K562 (cell line): ENCODE measurements around the gene PALLD. TPM values are rescaled to one million over a fixed set of nuclear protein-coding genes. Genes with fewer than 3 reads are reported as not detected.

Experiments
- ATAC-seq: fragments of 200-7000 bp; cut with Tn5 transposase; 3 replicates; pipeline ENCODE4 v1.9.1; 2020; ENCODE audit warnings: moderate library complexity
- BruUV-seq: library from RNA; stranded (reverse); fragments of 400-500 nt; replicated peaks from 2 replicates; lab custom pipeline; 2021; lab: Mats Ljungman, UMichigan
- CTCF ChIA-PET: fragments of 300-600 bp; formaldehyde crosslinking; extraction: SDS; loops from one replicate; lab custom pipeline; 2021; ENCODE audit warnings: low intra/inter-chr PET ratio; lab: Yijun Ruan, JAX
- POLR2A ChIA-PET: fragments of 300-600, 350-650 bp; sonication (Branson Sonifier 250); formaldehyde crosslinking; extraction: SDS; loops from one replicate; lab custom pipeline; 2021; ENCODE audit warnings: antibody characterized with exemption, inconsistent platforms; lab: Yijun Ruan, JAX
- DNase-seq, 4 experiments: peaks; one replicate each; pipeline versions ENCODE4 v3.0.0 to v3.0.0-alpha.2; 2011 to 2018; ENCODE audit warnings: low spot score in 3 of 4, mixed read lengths in 3 of 4; ENCODE audit errors: extremely low read depth in 1 of 4
- FAIRE-seq: peaks from 2 replicates; lab custom pipeline; 2011; peaks lifted over from hg19 to GRCh38; lab: Jason Lieb, UNC
- H2AFZ ChIP-seq: 2 replicates; pipeline ENCODE4 v1.6.0; 2011; ENCODE audit warnings: low read depth, low read length, control low read depth, inconsistent platforms
- H3K27ac ChIP-seq: fragments of 200-600 bp; 3 replicates; pipeline ENCODE4 v1.8.0; 2011; ENCODE audit warnings: low read depth, mild to moderate bottlenecking, control low read depth, inconsistent platforms, low read length, moderate library complexity, mixed read lengths; ENCODE audit errors: extremely low read depth
- H3K27me3 ChIP-seq, 2 experiments: fragments of 300-600 bp in 1 of 2; 2 replicates in 1 of 2; 3 replicates in 1 of 2; pipeline versions ENCODE4 v1.6.0 to v1.8.0; 2011; ENCODE audit warnings: inconsistent platforms in 2 of 2, low read length in 2 of 2, mild to moderate bottlenecking in 1 of 2, mixed read lengths in 1 of 2, moderate library complexity in 1 of 2; ENCODE audit not compliant: control insufficient read depth in 2 of 2, insufficient read depth in 2 of 2
- H3K36me3 ChIP-seq: fragments of 300-600 bp; 3 replicates; pipeline ENCODE4 v1.8.0; 2011; ENCODE audit warnings: mild to moderate bottlenecking, low read length, inconsistent platforms; ENCODE audit not compliant: control insufficient read depth, insufficient read depth
- H3K4me1 ChIP-seq, 2 experiments: fragments of 200-600 bp in 1 of 2; replicated peaks in 1 of 2; 2 replicates in 1 of 2; 3 replicates in 1 of 2; pipeline versions ENCODE4 v1.5.1 to v1.8.0; 2011; ENCODE audit warnings: inconsistent platforms in 2 of 2, low read length in 2 of 2, mild to moderate bottlenecking in 1 of 2, mixed read lengths in 1 of 2, moderate library complexity in 1 of 2; ENCODE audit not compliant: control insufficient read depth in 2 of 2, insufficient read depth in 2 of 2
- H3K4me2 ChIP-seq: 2 replicates; pipeline ENCODE4 v1.6.1; 2011; ENCODE audit warnings: low read length, control low read depth, inconsistent platforms, mixed read lengths; ENCODE audit not compliant: insufficient read depth
- H3K4me3 ChIP-seq: fragments of 200-600 bp; sonication (generic), shearing (Covaris generic); 2 replicates; pipeline ENCODE4 v1.5.1; 2016; ENCODE audit warnings: control low read depth, inconsistent platforms
- H3K79me2 ChIP-seq: fragments of 200-600 bp; 3 replicates; pipeline ENCODE4 v1.8.0; 2011; ENCODE audit warnings: low read length, inconsistent platforms; ENCODE audit not compliant: control insufficient read depth, insufficient read depth
- H3K9ac ChIP-seq, 2 experiments: 2 replicates each; pipeline versions ENCODE4 v1.6.0 to v1.6.1; 2011; ENCODE audit warnings: low read depth in 2 of 2, low read length in 2 of 2, control low read depth in 1 of 2, inconsistent platforms in 1 of 2, mild to moderate bottlenecking in 1 of 2, mixed read lengths in 1 of 2; ENCODE audit not compliant: insufficient read depth in 1 of 2
- H3K9me1 ChIP-seq: one replicate; pipeline ENCODE4 v1.6.0; 2011; ENCODE audit warnings: inconsistent platforms, mild to moderate bottlenecking, low read length, moderate library complexity; ENCODE audit not compliant: control insufficient read depth, insufficient read depth
- H3K9me3 ChIP-seq: replicated peaks from 2 replicates; pipeline ENCODE4 v1.5.1; 2011; ENCODE audit warnings: low read depth, low read length, inconsistent platforms; ENCODE audit not compliant: control insufficient read depth, insufficient read depth
- H4K20me1 ChIP-seq: replicated peaks from 2 replicates; pipeline ENCODE4 v1.6.1; 2011; ENCODE audit warnings: low read length, inconsistent platforms, mixed read lengths; ENCODE audit not compliant: control insufficient read depth, insufficient read depth
- CEBPG ChIP-seq, 3 experiments: fragments of 200-800 bp in 1 of 3; sonication (Bioruptor generic) in 1 of 3; sonication (generic) in 1 of 3; formaldehyde crosslinking in 1 of 3; IDR thresholded peaks in 2 of 3; conservative IDR thresholded peaks in 1 of 3; 2 replicates each; pipeline versions ENCODE4 v1.6.1 to v1.8.0; 2016 to 2022; ENCODE audit warnings: missing compliant biosample characterization in 2 of 3, missing genetic modification characterization in 2 of 3, mild to moderate bottlenecking in 1 of 3, missing genetic modification reagents in 1 of 3
- EGR1 ChIP-seq: fragments of 450-650 bp; conservative IDR thresholded peaks from 2 replicates; pipeline ENCODE4 v1.6.1; 2017; ENCODE audit warnings: mild to moderate bottlenecking
- GATAD2A ChIP-seq: fragments of 450-650 bp; IDR thresholded peaks from 2 replicates; pipeline ENCODE4 v1.6.1; 2017
- HDAC2 ChIP-seq: fragments of 450-650 bp; IDR thresholded peaks from 2 replicates; pipeline ENCODE4 v1.6.1; 2016; ENCODE audit warnings: mild to moderate bottlenecking
- HEY1 ChIP-seq: fragments of 250-450 bp; sonication (Bioruptor Pico); IDR thresholded peaks from 2 replicates; pipeline ENCODE4 v1.5.0; 2020; ENCODE audit warnings: mild to moderate bottlenecking, moderate library complexity, borderline replicate concordance
- IFI16 ChIP-seq: fragments of 250-450 bp; sonication (Bioruptor Pico); IDR thresholded peaks from 2 replicates; pipeline ENCODE4 v2.1.2; 2022; ENCODE audit warnings: mild to moderate bottlenecking, inconsistent platforms
- KDM1A ChIP-seq, 2 experiments: fragments of 450-650 bp; IDR thresholded peaks; 2 replicates each; pipeline ENCODE4 v1.6.1; 2016; ENCODE audit warnings: mild to moderate bottlenecking in 2 of 2
- WGBS: fragments of 100-300 bp; shearing (Covaris generic); methylation state at CpG from one replicate; pipeline ENCODE4 v1.1.6; 2016; ENCODE audit warnings: low coverage, mixed read lengths; ENCODE audit not compliant: insufficient coverage; ENCODE audit errors: missing lambda C conversion rate; 5-methylcytosine and 5-hydroxymethylcytosine counted together
- in situ Hi-C: fragments of 300-500 bp; cut with MboI; formaldehyde crosslinking; loops from 4 replicates; pipeline ENCODE4 v1.15.0; 2018; ENCODE audit warnings: inconsistent platforms, mixed read lengths
- intact Hi-C: fragments of 100-400 bp; cut with micrococcal nuclease; formaldehyde crosslinking; loops from 2 replicates; pipeline ENCODE4 v1.14.2; 2022
- polyA plus RNA-seq, 8 experiments: library from polyadenylated mRNA; depleted of rRNA in 4 of 8; stranded (reverse) in 5 of 8; unstranded in 3 of 8; fragments of >200 nt; fragmentation: Nextera tagmentation in 2 of 8; fragmentation: Illumina TruSeq in 1 of 8; extraction: Ambion mirVana in 2 of 8; extraction: Trizol in 1 of 8; gene quantifications; 2 replicates each; pipeline versions ENCODE4 v1.2.1 to v1.2.3, GENCODE V29; 2011 to 2014; ENCODE audit warnings: inconsistent platforms in 1 of 8, missing spikeins in 1 of 8
- total RNA-seq, 7 experiments: library from RNA; depleted of rRNA in 6 of 7; stranded (reverse); fragments of >200 nt in 6 of 7; fragmentation: Illumina TruSeq in 2 of 7; extraction: Trizol in 2 of 7; gene quantifications; 2 replicates each; pipeline versions ENCODE4 v1.2.1 to v1.2.3, GENCODE V29; 2011 to 2021; ENCODE audit warnings: low replicate concordance in 1 of 7

The PALLD gene
- total and polyA plus RNA-seq, 9 of the 15 experiments (the other 6 are each of a cell fraction or from before 2014, with no cell fraction given) = 0.01 to 0.35 (median 0.06) TPM; not detected in 3

- ATAC-seq = peak; percentile 70
- no peak for TF ChIP-seq HDAC2
- TF ChIP-seq EGR1 = no peak
- TF ChIP-seq, all 486 proteins: peak for 0
- ChIA-PET POLR2A (no interaction called here), CTCF (no interaction called here)
- Histone ChIP-seq H2AFZ (peak overlapping the region; percentile 100), H3K9ac (peak overlapping the region in 1 of 2 experiments; percentile 62; a peak in 2 of 4 replicates), H4K20me1 (no peaks in the 10 kb centered on the region), H3K4me1 (no peaks in the 10 kb centered on the region), H3K9me3 (no peaks in the 10 kb centered on the region), H3K4me2 (peak overlapping the region; percentile 50; the same call in 1 of the 2 replicates), H3K79me2 (no peaks in the 10 kb centered on the region), H3K27me3 (no peaks in the 10 kb centered on the region), H3K36me3 (no peaks in the 10 kb centered on the region), H3K9me1 (no peaks in the 10 kb centered on the region), H3K4me3 (peak overlapping the region; percentile 31; the same call in 1 of the 2 replicates), H3K27ac (peak overlapping the region; percentile 25; the same call in 1 of the 3 replicates)
- BruUV-seq = no TSS peak
- peak in 1 of 4 experiments; percentile 8 for DNase-seq
- WGBS = 0% methylated on average over 1 of the region's 1 CpG
- intact Hi-C loops = no loop called here
- no peak for FAIRE-seq
- in situ Hi-C loops = no loop called here
Measured at GRCh38 chr4:168519576-168519975, 22.7 kb downstream of the PALLD start.

GRCh38 chr4:168521721-168522120 is 24.9 kb downstream of the PALLD start:
- DNase-seq (no peak), FAIRE-seq (no peak), ATAC-seq (no peak)
- POLR2A ChIA-PET = no interaction called here
- Histone ChIP-seq H3K36me3 (no peaks in the 10 kb centered on the region), H3K4me1 (no peaks in the 10 kb centered on the region), H3K4me3 (no peak overlapping the region), H3K9me1 (no peaks in the 10 kb centered on the region), H4K20me1 (no peaks in the 10 kb centered on the region), H3K27me3 (no peaks in the 10 kb centered on the region), H3K9me3 (no peaks in the 10 kb centered on the region), H3K4me2 (no peak overlapping the region), H3K79me2 (no peaks in the 10 kb centered on the region), H3K9ac (no peak overlapping the region), H2AFZ (no peak overlapping the region), H3K27ac (no peak overlapping the region)
- no peak for TF ChIP-seq HEY1 (CRISPR knock-in tag)
- no peak for TF ChIP-seq KDM1A (IDR thresholded peaks at IDR 0.05)
- TF ChIP-seq IFI16 (CRISPR knock-in tag) = no peak
- no peak for TF ChIP-seq CEBPG (CRISPR knock-in tag; IDR thresholded peaks at IDR 0.05)
- no peak for TF ChIP-seq CEBPG (tag; conservative IDR thresholded peaks at IDR 0.05 in 1 of 2, IDR thresholded peaks at IDR 0.05 in 1 of 2)
- TF ChIP-seq GATAD2A = no peak
- BruUV-seq = no TSS peak
- CTCF ChIA-PET = no interaction called here
- WGBS = 27% methylated on average over 2 of the region's 2 CpGs
- in situ Hi-C loops (no loop called here), intact Hi-C loops (no loop called here)
